GM13976 (cell line): Measurements from ENCODE around the gene PRDM8.

Experiments used
- DNase-seq: peaks from one replicate; pipeline ENCODE4 v3.0.0; 2012; ENCODE audit warnings: low spot score
- CTCF ChIP-seq: IDR thresholded peaks from 2 replicates; pipeline ENCODE4 v1.5.1; 2012; ENCODE audit warnings: borderline replicate concordance, mild to moderate bottlenecking; ENCODE audit not compliant: insufficient read depth; ENCODE audit errors: extremely low read depth, missing control alignments, control extremely low read depth
- in situ Hi-C: fragments of 300-500 bp; cut with MboI; formaldehyde crosslinking; loops from one replicate; pipeline ENCODE4 v1.12.0; 2022; ENCODE audit warnings: low sequenced_read_pairs, mixed read lengths, inconsistent platforms; ENCODE audit not compliant: unreplicated experiment

PRDM8 gene

GRCh38 chr4:80186676-80187075 is 10.6 kb upstream of the PRDM8 start:
- in situ Hi-C loops = loop anchor here (25.0 kb wide), 1 partner anchor 274 kb away; no protein-coding TSS in a partner anchor
- no peak for TF ChIP-seq CTCF
- DNase-seq = no peak

- in situ Hi-C loops = loop anchor here (25.0 kb wide), 1 partner anchor 275 kb away; no protein-coding TSS in a partner anchor
- no peak for TF ChIP-seq CTCF
- no peak for DNase-seq
Observed at GRCh38 chr4:80187677-80188076, 9.6 kb upstream of the PRDM8 start.

DNA sequence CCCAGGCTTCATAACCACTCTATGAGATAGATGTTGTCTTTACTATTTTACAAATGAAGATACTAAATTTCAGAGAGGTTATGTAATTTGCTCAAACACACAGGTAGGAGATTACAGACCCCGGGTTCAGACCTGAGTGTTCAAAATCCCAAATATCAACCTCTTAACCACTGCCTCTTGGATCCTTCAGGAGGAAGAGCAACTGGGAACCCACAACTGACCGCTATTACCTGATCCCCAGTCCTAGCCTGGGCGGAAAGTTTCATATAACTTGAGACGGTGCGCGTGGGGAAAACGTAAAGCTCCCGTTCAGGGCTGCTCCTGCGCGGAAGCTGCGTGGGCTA is 8.9 kb upstream of the PRDM8 start:
- in situ Hi-C loops = loop anchor here (25.0 kb wide), 1 partner anchor 276 kb away; no protein-coding TSS in a partner anchor
- no peak for DNase-seq
- no peak for TF ChIP-seq CTCF

DNA sequence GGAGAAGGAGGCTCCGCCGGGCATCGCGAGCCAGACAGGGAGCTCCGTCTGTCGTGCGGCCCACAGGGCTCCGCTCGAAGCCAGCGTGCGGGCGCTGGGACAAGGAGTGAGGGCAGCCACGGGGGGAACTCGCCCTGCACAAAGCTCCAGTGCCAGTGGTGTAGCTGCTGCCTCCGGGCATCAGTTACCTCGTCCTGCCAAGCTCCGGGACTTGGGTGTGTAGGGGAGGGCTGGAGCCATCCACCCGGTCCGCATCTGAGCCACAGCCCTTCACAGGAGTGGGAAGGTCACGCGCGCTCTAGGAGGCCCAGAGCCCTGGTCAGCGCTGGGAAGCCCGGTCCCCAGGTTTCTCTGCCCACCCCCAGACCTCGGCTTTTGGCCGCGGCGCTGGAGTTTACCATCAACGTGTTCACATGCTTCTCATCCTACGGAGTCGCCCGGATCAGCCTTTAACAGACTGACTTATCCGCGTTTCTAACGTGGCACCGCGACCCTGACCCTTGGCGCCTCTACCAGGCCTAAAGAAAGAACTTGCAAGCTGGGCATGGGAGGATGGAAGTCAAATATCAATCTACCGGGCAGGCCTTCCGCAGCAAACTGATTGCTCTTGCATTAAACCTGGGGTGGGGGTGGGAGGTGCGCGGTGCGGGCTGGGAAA is 8.4 kb upstream of the PRDM8 start:
- no peak for TF ChIP-seq CTCF
- in situ Hi-C loops = loop anchor here (25.0 kb wide), 1 partner anchor 277 kb away; no protein-coding TSS in a partner anchor
- no peak for DNase-seq

GRCh38 chr4:80189581-80189955 is 7.7 kb upstream of the PRDM8 start:
- no peak for DNase-seq
- no peak for TF ChIP-seq CTCF
- in situ Hi-C loops = loop anchor here (25.0 kb wide), 1 partner anchor 277 kb away; no protein-coding TSS in a partner anchor

DNA sequence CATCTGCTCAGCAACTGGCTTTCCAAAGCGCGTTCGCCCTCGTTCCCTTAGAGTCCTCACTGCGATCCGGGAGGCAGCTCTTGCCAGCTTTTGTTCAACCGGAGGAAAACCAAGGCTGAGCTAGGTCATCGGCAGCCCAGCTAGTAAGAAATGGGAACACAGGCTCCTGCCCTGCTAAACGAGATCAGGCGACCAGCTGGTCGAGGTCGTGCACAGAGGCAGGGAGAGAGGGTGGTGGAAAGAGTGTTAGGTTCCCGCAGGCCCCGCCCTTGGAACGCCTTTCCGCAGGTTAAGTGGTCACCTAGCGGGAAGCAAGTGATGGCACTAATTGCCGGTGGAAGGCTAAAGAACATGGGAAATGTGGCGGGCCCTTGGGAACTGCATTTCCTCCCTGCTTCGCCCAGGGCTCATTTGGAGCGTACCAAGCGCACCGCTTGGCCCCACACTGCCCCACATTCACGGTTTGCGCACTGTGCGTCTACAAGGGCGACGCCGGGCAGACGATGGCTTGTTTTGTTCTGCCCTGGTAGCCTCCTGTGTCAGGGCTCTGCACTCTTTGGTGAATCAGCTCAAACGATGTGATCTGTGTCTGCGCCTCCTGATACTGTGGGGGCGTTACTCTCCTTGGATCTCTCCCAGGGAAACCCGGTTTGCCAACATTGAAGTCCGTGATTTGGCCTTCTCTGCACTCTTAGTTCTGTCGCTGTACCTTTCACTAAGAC is 7.2 kb upstream of the PRDM8 start:
- no peak for TF ChIP-seq CTCF
- no peak for DNase-seq
- in situ Hi-C loops = loop anchor here (25.0 kb wide), 1 partner anchor 278 kb away; no protein-coding TSS in a partner anchor
